ENCODE measurements around the gene DLG2.

The DLG2 gene

DNA sequence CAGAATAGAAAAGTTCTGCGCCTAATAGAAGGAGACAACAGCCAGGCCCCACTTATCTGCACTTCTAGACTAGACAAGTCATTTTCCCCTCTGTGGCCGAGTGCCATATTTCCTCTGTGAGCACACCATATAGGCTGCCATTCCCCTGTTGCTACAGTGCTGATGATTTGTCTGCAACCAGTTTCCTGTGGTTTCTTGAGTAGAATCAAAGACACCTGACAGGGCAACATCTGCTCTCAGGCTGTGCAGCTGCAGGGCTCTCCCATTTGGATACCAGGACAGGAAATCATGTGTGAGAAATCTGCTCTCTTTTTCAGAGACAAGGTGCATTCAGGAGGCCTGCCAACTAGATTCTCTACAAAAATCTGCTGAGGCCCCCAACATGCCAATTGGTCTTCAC is 879.3 kb downstream of the DLG2 start:
- H3K4me1 ChIP-seq (ENCODE audit: control insufficient read depth, insufficient read depth, low read depth, low read length) = no peaks in the 10 kb centered on the region
- no peak overlapping the region for H2BK15ac ChIP-seq (ENCODE audit: low read depth, poor library complexity, severe bottlenecking)
- H3K23ac ChIP-seq (ENCODE audit: low read length in 2 of 2) = no peak overlapping the region
- WGBS = 81% methylated on average over 2 of the region's 2 CpGs
- H2BK5ac ChIP-seq (ENCODE audit: low read depth, low read length, poor library complexity, severe bottlenecking) = no peak overlapping the region
- DNase-seq = no peak
- H4K8ac ChIP-seq (ENCODE audit: low read length) = no peak overlapping the region
- no peak overlapping the region for H2BK12ac ChIP-seq (ENCODE audit: low read length in 2 of 2)
- no peak overlapping the region for H2AK5ac ChIP-seq (ENCODE audit: low read length, severe bottlenecking)
- H3K4me2 ChIP-seq (ENCODE audit: low read length, poor library complexity, severe bottlenecking) = no peak overlapping the region
- no peak overlapping the region for H3K18ac ChIP-seq (ENCODE audit: low read depth in 1 of 2, low read length in 2 of 2)
- no peak overlapping the region for H4K91ac ChIP-seq (ENCODE audit: low read length)
- H3K9me3 ChIP-seq (ENCODE audit: control insufficient read depth, low read length) = no peaks in the 10 kb centered on the region
- no peak overlapping the region for H2BK120ac ChIP-seq (ENCODE audit: low read depth, low read length)
- no peak overlapping the region for H3K4ac ChIP-seq (ENCODE audit: low read depth in 1 of 2, low read length in 2 of 2)
- H3K27me3 ChIP-seq (ENCODE audit: control insufficient read depth in 1 of 2, insufficient read depth in 1 of 2, low read length in 2 of 2) = no peaks in the 10 kb centered on the region
- no peak overlapping the region for H2AFZ ChIP-seq (ENCODE audit: low read depth, low read length)
- no peaks in the 10 kb centered on the region for H3K36me3 ChIP-seq (ENCODE audit: control insufficient read depth in 1 of 2, insufficient read depth in 2 of 2, low read depth in 1 of 2, low read length in 2 of 2)
- H3K9ac ChIP-seq (ENCODE audit: low read length) = no peak overlapping the region
- H3K14ac ChIP-seq (ENCODE audit: low read length in 2 of 2) = no peak overlapping the region
- no peak overlapping the region for H3K4me3 ChIP-seq (ENCODE audit: insufficient read depth in 1 of 2, low read depth in 1 of 2, low read length in 2 of 2)
- H3K27ac ChIP-seq (ENCODE audit: low read length, poor library complexity, severe bottlenecking) = no peak overlapping the region
- no peaks in the 10 kb centered on the region for H3K79me1 ChIP-seq (replicated peaks; ENCODE audit: low read length, poor library complexity, severe bottlenecking)

DNA sequence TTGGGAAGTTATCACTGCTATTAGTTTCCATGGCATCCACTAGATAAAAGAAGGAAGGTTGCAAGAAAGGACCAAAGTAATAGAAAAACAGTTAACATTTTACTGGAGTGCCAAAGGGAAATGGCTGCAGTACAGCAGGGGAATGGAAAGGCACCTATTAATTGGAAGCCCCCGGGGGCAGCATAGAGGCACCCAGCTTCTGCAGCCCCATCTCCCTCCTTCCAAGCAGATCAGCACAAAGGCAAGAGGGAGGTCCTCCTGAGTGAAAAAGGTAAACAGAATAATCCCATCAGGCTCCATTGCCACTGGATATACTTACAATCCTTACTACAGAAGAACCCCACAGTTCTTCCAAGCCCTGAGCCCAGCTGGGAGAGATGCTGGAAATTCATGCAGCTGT is 887.1 kb downstream of the DLG2 start:
- DNase-seq = no peak
- H4K91ac ChIP-seq (ENCODE audit: low read length) = no peak overlapping the region
- 74% methylated on average over 1 of the region's 1 CpG for WGBS

GRCh38 chr11:84724256-84724655 is 902.9 kb downstream of the DLG2 start:
- WGBS = 92% methylated on average over 1 of the region's 1 CpG

More for the DNA sequence above, 887.1 kb downstream of the DLG2 start:
- Histone ChIP-seq H3K9ac (ENCODE audit: low read length) (no peak overlapping the region), H3K36me3 (ENCODE audit: control insufficient read depth in 1 of 2, insufficient read depth in 2 of 2, low read depth in 1 of 2, low read length in 2 of 2) (no peaks in the 10 kb centered on the region), H3K14ac (ENCODE audit: low read length in 2 of 2) (no peak overlapping the region), H2BK5ac (ENCODE audit: low read depth, low read length, poor library complexity, severe bottlenecking) (no peak overlapping the region), H2BK120ac (ENCODE audit: low read depth, low read length) (no peak overlapping the region), H3K4me3 (ENCODE audit: insufficient read depth in 1 of 2, low read depth in 1 of 2, low read length in 2 of 2) (no peak overlapping the region), H2BK12ac (ENCODE audit: low read length in 2 of 2) (no peak overlapping the region), H3K79me1 (replicated peaks; ENCODE audit: low read length, poor library complexity, severe bottlenecking) (no peaks in the 10 kb centered on the region), H3K27ac (ENCODE audit: low read length, poor library complexity, severe bottlenecking) (no peak overlapping the region), H3K27me3 (ENCODE audit: control insufficient read depth in 1 of 2, insufficient read depth in 1 of 2, low read length in 2 of 2) (no peaks in the 10 kb centered on the region), H3K18ac (ENCODE audit: low read depth in 1 of 2, low read length in 2 of 2) (no peak overlapping the region), H2AFZ (ENCODE audit: low read depth, low read length) (no peak overlapping the region), H3K4me2 (ENCODE audit: low read length, poor library complexity, severe bottlenecking) (no peak overlapping the region), H3K4me1 (ENCODE audit: control insufficient read depth, insufficient read depth, low read depth, low read length) (no peaks in the 10 kb centered on the region), H2BK15ac (ENCODE audit: low read depth, poor library complexity, severe bottlenecking) (no peak overlapping the region), H3K4ac (ENCODE audit: low read depth in 1 of 2, low read length in 2 of 2) (no peak overlapping the region), H3K9me3 (ENCODE audit: control insufficient read depth, low read length) (no peaks in the 10 kb centered on the region), H3K23ac (ENCODE audit: low read length in 2 of 2) (no peak overlapping the region), H2AK5ac (ENCODE audit: low read length, severe bottlenecking) (no peak overlapping the region), H4K8ac (ENCODE audit: low read length) (no peak overlapping the region)

GRCh38 chr11:84722583-84723108 is 904.5 kb downstream of the DLG2 start:
- H3K4me1 ChIP-seq (ENCODE audit: control insufficient read depth, insufficient read depth, low read depth, low read length) = peaks cover 7% of the 10 kb centered on the region
- no peak overlapping the region for H3K4ac ChIP-seq (ENCODE audit: low read depth in 1 of 2, low read length in 2 of 2)
- H4K8ac ChIP-seq (ENCODE audit: low read length) = no peak overlapping the region
- no peak overlapping the region for H2AFZ ChIP-seq (ENCODE audit: low read depth, low read length)
- H3K18ac ChIP-seq (ENCODE audit: low read depth in 1 of 2, low read length in 2 of 2) = no peak overlapping the region
- H2BK12ac ChIP-seq (ENCODE audit: low read length in 2 of 2) = no peak overlapping the region
- H4K91ac ChIP-seq (ENCODE audit: low read length) = no peak overlapping the region
- no peak overlapping the region for H2BK5ac ChIP-seq (ENCODE audit: low read depth, low read length, poor library complexity, severe bottlenecking)
- no peak overlapping the region for H3K4me3 ChIP-seq (ENCODE audit: insufficient read depth in 1 of 2, low read depth in 1 of 2, low read length in 2 of 2)
- H3K9me3 ChIP-seq (ENCODE audit: control insufficient read depth, low read length) = no peaks in the 10 kb centered on the region
- no peak overlapping the region for H2AK5ac ChIP-seq (ENCODE audit: low read length, severe bottlenecking)
- peaks cover 20 to 37% of the 10 kb centered on the region in 2 experiments for H3K27me3 ChIP-seq (ENCODE audit: control insufficient read depth in 1 of 2, insufficient read depth in 1 of 2, low read length in 2 of 2)
- no peak overlapping the region for H3K4me2 ChIP-seq (ENCODE audit: low read length, poor library complexity, severe bottlenecking)
- H3K36me3 ChIP-seq (ENCODE audit: control insufficient read depth in 1 of 2, insufficient read depth in 2 of 2, low read depth in 1 of 2, low read length in 2 of 2) = no peaks in the 10 kb centered on the region
- WGBS = 68% methylated on average over 2 of the region's 3 CpGs
- H3K14ac ChIP-seq (ENCODE audit: low read length in 2 of 2) = no peak overlapping the region
- no peak overlapping the region for H3K27ac ChIP-seq (ENCODE audit: low read length, poor library complexity, severe bottlenecking)
- H2BK15ac ChIP-seq (ENCODE audit: low read depth, poor library complexity, severe bottlenecking) = no peak overlapping the region
- H3K23ac ChIP-seq (ENCODE audit: low read length in 2 of 2) = no peak overlapping the region
- H3K79me1 ChIP-seq (replicated peaks; ENCODE audit: low read length, poor library complexity, severe bottlenecking) = no peaks in the 10 kb centered on the region
- H2BK120ac ChIP-seq (ENCODE audit: low read depth, low read length) = no peak overlapping the region
- H3K9ac ChIP-seq (ENCODE audit: low read length) = no peak overlapping the region
- no peak for DNase-seq

More at GRCh38 chr11:84724256-84724655, 902.9 kb downstream of the DLG2 start:
- H4K91ac ChIP-seq (ENCODE audit: low read length) = no peak overlapping the region
- H3K23ac ChIP-seq (ENCODE audit: low read length in 2 of 2) = no peak overlapping the region
- no peak overlapping the region for H4K8ac ChIP-seq (ENCODE audit: low read length)
- H2BK15ac ChIP-seq (ENCODE audit: low read depth, poor library complexity, severe bottlenecking) = no peak overlapping the region
- no peaks in the 10 kb centered on the region for H3K79me1 ChIP-seq (replicated peaks; ENCODE audit: low read length, poor library complexity, severe bottlenecking)
- no peak overlapping the region for H2BK12ac ChIP-seq (ENCODE audit: low read length in 2 of 2)
- H3K9ac ChIP-seq (ENCODE audit: low read length) = no peak overlapping the region
- no peaks in the 10 kb centered on the region for H3K36me3 ChIP-seq (ENCODE audit: control insufficient read depth in 1 of 2, insufficient read depth in 2 of 2, low read depth in 1 of 2, low read length in 2 of 2)
- no peak overlapping the region for H2BK5ac ChIP-seq (ENCODE audit: low read depth, low read length, poor library complexity, severe bottlenecking)
- DNase-seq = no peak
- H3K14ac ChIP-seq (ENCODE audit: low read length in 2 of 2) = no peak overlapping the region
- no peak overlapping the region for H2AK5ac ChIP-seq (ENCODE audit: low read length, severe bottlenecking)
- H3K4me1 ChIP-seq (ENCODE audit: control insufficient read depth, insufficient read depth, low read depth, low read length) = peaks cover 7% of the 10 kb centered on the region
- no peak overlapping the region for H3K18ac ChIP-seq (ENCODE audit: low read depth in 1 of 2, low read length in 2 of 2)
- H3K4ac ChIP-seq (ENCODE audit: low read depth in 1 of 2, low read length in 2 of 2) = no peak overlapping the region
- H3K4me3 ChIP-seq (ENCODE audit: insufficient read depth in 1 of 2, low read depth in 1 of 2, low read length in 2 of 2) = no peak overlapping the region
- peaks cover 15 to 33% of the 10 kb centered on the region in 2 experiments for H3K27me3 ChIP-seq (ENCODE audit: control insufficient read depth in 1 of 2, insufficient read depth in 1 of 2, low read length in 2 of 2)
- H2AFZ ChIP-seq (ENCODE audit: low read depth, low read length) = no peak overlapping the region
- no peaks in the 10 kb centered on the region for H3K9me3 ChIP-seq (ENCODE audit: control insufficient read depth, low read length)
- no peak overlapping the region for H2BK120ac ChIP-seq (ENCODE audit: low read depth, low read length)
- H3K27ac ChIP-seq (ENCODE audit: low read length, poor library complexity, severe bottlenecking) = no peak overlapping the region
- no peak overlapping the region for H3K4me2 ChIP-seq (ENCODE audit: low read length, poor library complexity, severe bottlenecking)

Measured in mesenchymal stem cell (in vitro differentiated cells and primary cell).